Smooth muscle cell (in vitro differentiated cells): ENCODE results near the gene BID. TPM values are rescaled to one million over a fixed set of nuclear protein-coding genes. Genes with fewer than 3 reads are reported as not detected.

ENCODE experiments used
- DNase-seq: peaks from one replicate; lab custom pipeline; 2025; ENCODE audit not compliant: unreplicated experiment; lab: John Stamatoyannopoulos, UW
- H2AFZ ChIP-seq: fragments of 200-600 bp; sonication (generic); 2 replicates; pipeline ENCODE4 v1.6.0; 2016; ENCODE audit warnings: antibody characterized with exemption, low read depth, mild to moderate bottlenecking
- H3F3A ChIP-seq: fragments of 200-600 bp; sonication (generic); 2 replicates; pipeline ENCODE4 v1.6.0; 2017; ENCODE audit warnings: antibody characterized with exemption, low read depth
- H3K27ac ChIP-seq: fragments of 200-600 bp; sonication (generic); 2 replicates; pipeline ENCODE4 v1.5.1; 2016; ENCODE audit warnings: low read depth, mild to moderate bottlenecking
- H3K27me3 ChIP-seq: fragments of 200-600 bp; sonication (generic); 2 replicates; pipeline ENCODE4 v1.6.1; 2016; ENCODE audit warnings: low read depth, mild to moderate bottlenecking
- H3K36me3 ChIP-seq: fragments of 200-600 bp; sonication (generic); 2 replicates; pipeline ENCODE4 v1.5.1; 2016; ENCODE audit warnings: low read depth
- H3K4me1 ChIP-seq: fragments of 200-600 bp; sonication (generic); 2 replicates; pipeline ENCODE4 v1.5.1; 2016; ENCODE audit warnings: low read depth
- H3K4me2 ChIP-seq: fragments of 200-600 bp; sonication (generic); 2 replicates; pipeline ENCODE4 v1.6.0; 2016; ENCODE audit warnings: mild to moderate bottlenecking
- H3K4me3 ChIP-seq: fragments of 200-600 bp; sonication (generic); 2 replicates; pipeline ENCODE4 v1.5.1; 2016; ENCODE audit warnings: mild to moderate bottlenecking
- H3K79me2 ChIP-seq: fragments of 200-600 bp; sonication (generic); 2 replicates; pipeline ENCODE4 v1.6.0; 2016; ENCODE audit warnings: low read depth, mild to moderate bottlenecking
- H3K9ac ChIP-seq: fragments of 200-600 bp; sonication (generic); 2 replicates; pipeline ENCODE4 v1.6.0; 2016; ENCODE audit warnings: low read depth
- H3K9me3 ChIP-seq: fragments of 200-600 bp; sonication (generic); replicated peaks from 2 replicates; pipeline ENCODE4 v1.5.1; 2016; ENCODE audit warnings: low read depth
- H4K20me1 ChIP-seq: fragments of 200-600 bp; sonication (generic); 2 replicates; pipeline ENCODE4 v1.6.0; 2016; ENCODE audit warnings: low read depth
- CTCF ChIP-seq: fragments of 200-600 bp; sonication (generic); IDR thresholded peaks from 2 replicates; pipeline ENCODE4 v1.5.1; 2017; ENCODE audit warnings: borderline replicate concordance, mild to moderate bottlenecking, antibody characterized with exemption; ENCODE audit not compliant: insufficient read depth, poor library complexity, severe bottlenecking
- WGBS: methylation state at CpG from one replicate; pipeline ENCODE4 v1.1.7; 2016; ENCODE audit warnings: low lambda C conversion rate; 5-methylcytosine and 5-hydroxymethylcytosine counted together
- polyA plus RNA-seq: library from polyadenylated mRNA; unstranded; fragments of >200 nt; fragmentation: Nextera tagmentation; extraction: Ambion mirVana; gene quantifications from 2 replicates; pipeline ENCODE4 v1.2.1, GENCODE V29; 2016
- total RNA-seq: library from RNA; depleted of rRNA; stranded (reverse); fragments of >200 nt; gene quantifications from 2 replicates; pipeline ENCODE4 v1.2.3, GENCODE V29; 2014

Gene BID
- total and polyA plus RNA-seq, 2 experiments from 2014 or later, result 8.1 to 26.9 TPM

- H4K20me1 ChIP-seq, result peaks cover 17% of the 10 kb centered on the region
- no peaks in the 10 kb centered on the region for H3K36me3 ChIP-seq
- 7% methylated on average over 26 of the region's 47 CpGs for WGBS
- H3K79me2 ChIP-seq, result no peaks in the 10 kb centered on the region
- no peak overlapping the region for H3K9ac ChIP-seq
- H3K4me2 ChIP-seq, result peak overlapping the region; percentile 90
- H3K27me3 ChIP-seq, result no peaks in the 10 kb centered on the region
- peak overlapping the region; percentile 71 for H3K4me3 ChIP-seq
- peak overlapping the region; percentile 54 for H2AFZ ChIP-seq
- TF ChIP-seq CTCF, result no peak
- peak; percentile 14 for DNase-seq
- H3K4me1 ChIP-seq, result peaks cover 8% of the 10 kb centered on the region
- H3F3A ChIP-seq, result no peaks in the 10 kb centered on the region
- no peaks in the 10 kb centered on the region for H3K9me3 ChIP-seq
- H3K27ac ChIP-seq, result no peak overlapping the region
Observed at GRCh38 chr22:17773606-17774205, 563 bp downstream of the BID start.

- WGBS, result 45% methylated on average over 18 of the region's 18 CpGs
- H3K27ac ChIP-seq, result no peak overlapping the region
- no peak for TF ChIP-seq CTCF
Observed at GRCh38 chr22:17772958-17773605, 1.2 kb downstream of the BID start.

DNA sequence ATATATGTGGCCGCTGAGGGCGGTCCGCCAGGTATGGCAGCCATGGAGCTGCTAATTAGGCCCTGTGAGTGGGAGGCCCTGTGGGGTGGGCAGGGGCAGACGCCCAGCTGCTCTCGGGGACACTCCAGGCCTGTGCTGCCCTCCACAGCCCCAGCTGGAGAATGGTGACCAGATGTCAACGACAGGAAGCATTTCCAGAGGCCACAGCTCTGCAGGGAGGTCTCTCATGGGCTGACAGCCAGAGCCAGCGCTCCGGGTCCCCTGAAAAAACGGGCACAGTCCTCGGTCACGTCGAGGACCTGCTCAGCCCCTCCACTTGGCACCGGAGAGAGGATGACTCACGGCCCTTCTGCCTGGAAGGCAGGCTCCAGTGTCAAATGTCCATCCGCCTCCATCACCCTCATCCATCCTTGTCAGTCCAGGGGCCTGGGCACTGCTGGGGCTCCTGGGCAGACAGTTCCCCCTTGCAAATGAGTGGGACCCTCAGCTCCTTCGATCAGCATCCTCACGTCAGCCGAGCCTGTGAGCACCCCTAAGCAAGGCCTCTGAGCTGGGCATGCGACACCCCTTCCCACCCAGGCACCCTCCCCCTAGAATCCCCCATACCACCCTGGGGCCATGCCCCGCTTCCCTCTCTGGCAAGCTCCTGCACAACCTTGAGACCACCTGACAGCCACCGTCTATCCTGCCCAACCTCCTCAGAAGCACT, 1.9 kb downstream of the BID start:
- peak overlapping the region; percentile 90 for H3K4me2 ChIP-seq
- no peaks in the 10 kb centered on the region for H3K9me3 ChIP-seq
- H4K20me1 ChIP-seq, result peaks cover 20% of the 10 kb centered on the region
- no peaks in the 10 kb centered on the region for H3K27me3 ChIP-seq
- no peaks in the 10 kb centered on the region for H3F3A ChIP-seq
- H3K4me3 ChIP-seq, result no peak overlapping the region
- no peak overlapping the region for H3K27ac ChIP-seq
- TF ChIP-seq CTCF, result no peak
- H3K79me2 ChIP-seq, result no peaks in the 10 kb centered on the region
- 75% methylated on average over 21 of the region's 21 CpGs for WGBS
- peaks cover 8% of the 10 kb centered on the region for H3K4me1 ChIP-seq
- H3K9ac ChIP-seq, result no peak overlapping the region
- no peaks in the 10 kb centered on the region for H3K36me3 ChIP-seq
- no peak overlapping the region for H2AFZ ChIP-seq
- DNase-seq, result no peak

More at GRCh38 chr22:17772958-17773605, 1.2 kb downstream of the BID start:
- Histone ChIP-seq H3K4me1 (peaks cover 8% of the 10 kb centered on the region), H3K4me3 (peak overlapping the region; percentile 71), H3K9me3 (no peaks in the 10 kb centered on the region), H3K9ac (no peak overlapping the region), H3K36me3 (no peaks in the 10 kb centered on the region), H2AFZ (peak overlapping the region; percentile 54), H3F3A (no peaks in the 10 kb centered on the region), H3K4me2 (peak overlapping the region; percentile 90), H3K27me3 (no peaks in the 10 kb centered on the region), H3K79me2 (no peaks in the 10 kb centered on the region), H4K20me1 (peaks cover 17% of the 10 kb centered on the region)
- DNase-seq, result no peak
